HG02885 (cell line): ENCODE results near the gene DNAH8.

ENCODE experiments used
- ATAC-seq: cut with Tn5 transposase; IDR thresholded peaks from one replicate; pipeline ENCODE4 v1.9.1; 2021; ENCODE audit warnings: mild to moderate bottlenecking; ENCODE audit not compliant: unreplicated experiment, poor library complexity

Gene DNAH8

DNA sequence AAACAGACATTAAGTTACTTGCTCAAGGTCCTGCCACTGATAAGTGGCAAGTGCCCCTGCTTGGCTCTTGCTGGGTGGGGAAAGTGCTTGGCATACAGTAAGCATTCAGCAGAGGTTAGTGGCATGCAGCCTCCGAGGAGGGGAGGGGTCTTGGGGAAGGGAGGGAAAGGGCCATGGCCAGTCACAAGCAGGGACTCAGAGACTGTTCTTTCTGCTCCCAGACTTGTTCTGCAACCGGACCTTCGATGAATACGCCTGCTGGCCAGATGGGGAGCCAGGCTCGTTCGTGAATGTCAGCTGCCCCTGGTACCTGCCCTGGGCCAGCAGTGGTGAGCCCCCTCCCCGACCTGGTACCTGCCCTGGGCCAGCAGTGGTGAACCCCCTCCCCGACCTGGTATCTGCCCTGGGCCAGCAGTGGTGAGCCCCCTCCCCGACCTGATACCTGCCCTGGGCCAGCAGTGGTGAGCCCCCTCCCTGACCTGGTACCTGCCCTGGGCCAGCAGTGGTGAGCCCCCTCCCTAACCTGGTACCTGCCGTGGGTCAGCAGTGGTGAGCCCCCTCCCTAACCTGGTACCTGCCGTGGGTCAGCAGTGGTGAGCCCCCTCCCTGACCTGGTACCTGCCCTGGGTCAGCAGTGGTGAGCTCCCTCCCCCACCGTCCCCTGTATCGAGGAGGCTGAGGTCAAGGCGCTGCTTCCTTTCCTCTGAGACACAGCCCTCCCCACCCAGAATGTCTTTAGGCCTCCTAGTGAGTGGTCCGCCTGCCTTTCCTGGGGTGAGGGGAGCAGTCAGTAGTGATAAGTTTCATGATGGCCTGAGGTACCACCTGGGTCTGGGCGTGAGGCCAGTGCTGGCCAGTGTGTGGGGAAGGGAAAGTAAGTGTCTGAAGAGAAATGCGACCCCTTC, 342.4 kb downstream of the DNAH8 start:
- ATAC-seq = no peak

DNA sequence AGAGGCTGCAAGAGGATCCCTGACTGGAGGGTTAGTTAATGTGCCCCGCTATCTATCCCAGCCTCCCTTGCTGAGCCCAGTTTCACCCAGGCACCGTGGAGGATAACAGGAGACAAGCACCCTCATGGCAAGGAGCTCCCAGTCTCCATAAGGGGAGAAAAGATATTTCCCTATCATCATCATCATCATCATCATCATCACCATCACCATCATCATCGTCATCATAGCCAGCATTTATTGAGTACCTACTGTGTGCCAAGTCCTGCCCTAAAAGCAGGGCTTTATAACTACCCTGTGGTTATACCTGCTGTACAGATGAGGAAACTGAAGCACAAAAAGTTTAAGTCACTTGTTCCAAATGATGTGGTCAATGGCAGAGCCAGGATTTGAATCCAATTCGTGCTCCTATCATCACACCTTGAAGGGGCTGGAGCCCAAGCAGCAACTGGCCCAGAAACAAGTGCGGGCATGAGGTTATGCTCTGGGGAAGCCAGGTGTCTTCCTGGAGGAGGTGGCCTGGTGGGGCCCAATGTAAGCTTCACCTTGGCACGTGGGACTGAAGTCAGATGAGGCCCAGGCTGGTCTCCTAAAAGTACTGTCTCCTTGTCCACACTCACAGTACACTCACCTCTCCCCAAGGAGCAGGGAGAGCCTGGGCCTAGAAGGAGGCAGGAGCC, 343.5 kb downstream of the DNAH8 start:
- no peak for ATAC-seq

DNA sequence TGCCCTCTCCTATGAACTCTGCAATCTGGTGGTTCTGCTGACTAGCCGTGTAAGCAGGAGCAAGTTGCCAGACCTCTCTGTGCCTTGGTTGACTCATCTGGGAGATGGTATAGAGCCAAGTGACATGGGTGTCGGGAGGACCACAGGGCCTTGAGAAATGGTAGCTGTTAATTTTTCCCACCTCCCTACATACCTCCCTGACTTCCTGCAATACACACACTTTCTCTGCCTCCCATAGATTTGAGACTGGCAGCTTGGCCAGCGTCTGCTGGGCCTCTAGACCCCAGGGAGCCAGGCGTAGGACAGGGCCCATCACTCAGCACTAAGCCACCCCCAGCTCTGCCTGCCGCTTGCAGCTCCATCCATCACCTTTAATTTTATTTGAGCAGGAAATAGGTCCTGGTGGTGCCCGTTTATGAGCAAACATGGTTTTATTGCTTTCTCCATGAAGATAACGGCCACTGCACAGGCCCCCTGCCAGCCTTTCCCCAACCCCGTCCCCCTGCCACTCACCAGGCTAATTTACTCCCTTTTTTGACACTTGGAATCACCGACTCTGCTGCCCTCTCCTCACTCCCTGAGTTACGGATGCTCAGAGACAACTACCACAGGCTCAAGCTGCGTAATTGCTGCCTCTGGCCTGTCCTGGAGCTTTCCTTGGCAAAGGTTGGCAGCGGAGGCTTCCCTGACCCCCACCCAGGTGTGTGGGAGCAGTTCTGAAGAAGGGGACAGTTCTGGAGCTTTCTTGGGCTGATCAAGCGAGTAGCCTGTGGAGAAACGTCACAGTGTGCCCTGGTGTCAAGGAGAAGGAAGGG, 344.6 kb downstream of the DNAH8 start:
- no peak for ATAC-seq

DNA sequence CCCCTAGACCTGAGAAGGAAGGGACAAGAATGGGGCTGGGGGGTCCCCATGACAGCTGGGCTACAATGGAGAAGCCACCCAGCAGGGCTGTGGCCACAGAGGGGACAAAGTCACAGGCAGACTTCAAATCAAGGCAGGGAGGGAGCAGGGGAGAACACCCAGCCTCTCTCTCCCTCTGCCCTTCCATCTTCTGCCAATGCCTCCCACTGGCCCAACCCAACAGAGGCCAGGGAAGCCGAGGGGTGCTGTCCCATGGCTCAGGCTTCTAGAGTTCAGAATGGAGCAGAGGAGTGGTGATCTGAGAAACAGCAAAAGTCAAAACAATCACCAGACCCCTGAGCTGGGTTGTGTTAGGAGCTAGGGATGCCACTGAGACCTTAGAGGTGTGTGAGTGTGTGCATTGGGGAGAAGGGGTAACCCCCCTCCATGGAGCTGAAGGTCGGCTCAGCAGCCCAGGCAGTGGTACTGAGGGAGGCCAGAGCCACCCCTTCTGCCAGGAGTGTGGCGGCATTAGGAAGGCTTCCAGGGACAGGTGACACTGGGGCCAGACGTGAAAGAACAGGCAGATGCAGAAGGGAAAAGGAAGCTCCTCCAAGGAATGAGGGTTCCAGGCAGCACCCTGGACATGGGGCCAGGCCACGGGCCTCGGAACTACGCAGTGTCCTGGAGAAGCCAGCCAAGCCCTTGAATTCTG, 345.5 kb downstream of the DNAH8 start:
- no peak for ATAC-seq

DNA sequence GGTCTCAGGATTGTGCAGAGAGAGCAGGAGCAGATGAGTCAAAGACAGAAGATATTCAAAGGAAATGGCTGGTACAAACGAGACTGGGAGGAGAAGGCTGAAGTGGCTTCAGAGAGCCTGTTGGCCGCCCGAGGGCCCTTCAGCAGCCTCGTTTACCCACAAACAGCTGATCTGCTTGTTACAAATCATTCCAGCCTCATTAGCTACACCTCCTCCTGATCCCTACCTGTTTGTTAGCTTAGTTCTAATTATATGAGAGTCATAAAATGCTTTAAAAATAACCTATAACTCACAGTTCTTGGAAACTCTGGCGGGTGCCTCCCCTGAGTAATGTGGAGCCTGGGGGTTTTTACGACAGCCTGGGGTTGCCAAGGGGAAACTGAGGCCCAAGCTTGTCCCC, 346.1 kb downstream of the DNAH8 start:
- ATAC-seq = no peak

DNA sequence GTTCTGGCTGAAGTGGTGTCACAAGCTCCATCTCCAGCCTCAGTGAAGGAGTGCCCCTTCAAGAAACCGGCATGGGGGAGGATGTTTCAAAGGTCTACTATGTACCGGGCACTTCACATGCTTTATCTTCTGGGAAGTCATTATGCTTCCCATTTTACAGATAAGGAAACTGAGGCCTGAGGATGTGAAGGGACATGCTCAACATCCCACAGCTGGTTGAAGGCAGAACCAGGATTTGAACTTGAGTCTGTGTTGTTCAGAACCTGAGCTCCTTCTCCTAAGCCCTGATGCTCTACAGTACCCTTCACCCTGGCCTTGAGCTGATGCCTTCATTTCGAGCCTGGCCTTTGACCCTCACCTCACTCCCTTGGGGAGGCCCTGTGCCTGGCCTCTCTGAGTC, 346.5 kb downstream of the DNAH8 start:
- no peak for ATAC-seq

DNA sequence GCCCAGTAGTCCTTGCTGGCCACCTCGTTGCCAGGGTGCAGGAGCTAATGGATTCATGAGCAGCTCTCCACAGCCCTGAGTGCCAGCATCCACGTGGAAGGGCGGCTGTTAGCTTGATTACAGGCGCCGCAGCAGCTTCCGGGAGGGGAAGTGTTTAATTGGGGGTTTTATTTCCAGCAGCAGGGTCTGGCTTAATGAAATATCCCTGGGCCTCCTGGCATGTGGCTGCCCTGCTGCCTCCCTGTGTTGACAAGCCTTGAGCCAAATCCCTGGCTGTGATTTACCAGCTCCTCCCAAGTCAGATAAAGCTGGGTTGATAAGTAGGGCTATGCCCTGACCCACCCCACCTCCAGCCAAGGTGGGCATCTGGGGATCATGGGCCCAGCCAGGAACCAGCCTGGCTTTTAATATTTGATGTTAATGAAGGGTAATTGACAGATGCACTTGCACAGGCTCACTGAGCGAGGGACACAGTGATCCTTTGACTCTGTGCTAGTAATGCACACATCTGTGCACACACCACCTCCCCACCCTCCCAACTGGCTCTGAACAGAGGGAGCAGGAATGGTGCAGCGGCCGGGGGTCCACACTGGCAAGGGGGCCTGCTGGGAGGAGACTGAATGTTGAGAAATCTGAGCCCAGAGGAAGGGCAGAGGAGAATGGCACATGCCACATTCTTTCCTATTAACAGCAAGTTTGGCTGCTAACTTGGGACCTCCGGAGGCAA, 347.1 kb downstream of the DNAH8 start:
- no peak for ATAC-seq

DNA sequence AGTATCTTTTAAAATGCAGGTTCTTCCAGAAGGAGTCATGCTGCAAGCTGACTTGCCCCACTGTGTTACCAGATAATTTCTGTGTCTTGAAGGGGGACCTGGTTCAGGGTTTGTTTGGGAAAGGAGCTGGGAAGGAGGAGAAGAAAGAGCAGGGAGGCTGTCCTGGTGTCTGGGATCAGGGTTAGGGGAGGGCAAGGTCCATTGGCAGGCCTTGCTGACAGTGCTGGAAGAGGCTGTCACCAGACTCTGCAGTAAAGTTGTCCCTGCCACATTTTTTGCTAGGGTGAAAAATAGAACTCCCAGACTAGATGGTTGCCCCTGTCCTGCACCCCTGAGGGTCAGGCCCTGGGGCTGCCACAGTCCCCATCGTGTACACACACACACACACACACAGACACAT, 348.4 kb downstream of the DNAH8 start:
- no peak for ATAC-seq

DNA sequence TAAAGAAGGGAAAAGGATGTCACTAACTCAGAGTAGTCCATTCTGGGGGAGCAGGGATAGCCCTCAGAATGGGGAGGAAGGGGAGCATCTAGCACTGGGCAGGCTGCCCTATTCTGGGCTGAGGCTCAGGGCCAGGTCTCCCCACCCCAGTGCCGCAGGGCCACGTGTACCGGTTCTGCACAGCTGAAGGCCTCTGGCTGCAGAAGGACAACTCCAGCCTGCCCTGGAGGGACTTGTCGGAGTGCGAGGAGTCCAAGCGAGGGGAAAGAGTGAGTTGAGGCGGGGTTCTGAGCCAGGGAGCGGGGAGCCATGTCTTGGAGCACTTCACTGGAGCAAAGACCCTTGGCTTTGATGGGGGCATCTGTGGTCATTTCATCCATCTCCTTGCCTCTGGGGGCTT, 350.4 kb downstream of the DNAH8 start:
- ATAC-seq = no peak

DNA sequence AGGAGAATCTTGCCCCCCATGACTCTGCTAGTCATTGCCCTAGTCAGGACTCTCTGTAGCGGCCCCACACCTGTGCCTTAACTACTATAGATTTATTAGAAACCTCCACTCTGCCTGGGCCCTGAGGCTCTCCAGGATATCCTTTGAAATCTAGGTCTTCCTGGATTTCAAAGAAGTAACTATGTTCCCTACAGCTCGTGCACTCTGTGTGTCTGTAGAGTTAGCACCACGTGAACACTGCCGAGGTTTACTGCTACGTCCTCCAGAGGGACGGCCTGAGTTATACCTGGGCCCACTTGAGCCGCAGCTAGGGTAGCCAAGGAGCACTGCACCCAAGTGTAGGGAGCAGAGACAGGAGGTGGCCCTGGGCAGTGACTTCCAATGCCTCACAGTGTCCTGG, 353.3 kb downstream of the DNAH8 start:
- no peak for ATAC-seq

DNA sequence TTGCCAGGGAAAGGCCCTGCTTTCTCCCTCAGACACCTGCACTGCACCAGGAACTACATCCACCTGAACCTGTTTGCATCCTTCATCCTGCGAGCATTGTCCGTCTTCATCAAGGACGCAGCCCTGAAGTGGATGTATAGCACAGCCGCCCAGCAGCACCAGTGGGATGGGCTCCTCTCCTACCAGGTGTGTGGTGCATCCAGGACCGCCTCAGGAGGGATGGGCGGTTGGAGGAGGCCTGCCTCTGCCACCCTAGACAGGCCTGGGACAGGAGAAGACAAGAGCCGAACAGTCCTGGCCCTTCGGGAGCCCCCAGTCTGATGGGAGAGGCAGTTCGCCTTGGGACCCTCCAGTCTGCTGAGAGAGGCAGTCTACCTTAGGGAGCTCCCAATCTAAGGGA, 357.7 kb downstream of the DNAH8 start:
- ATAC-seq = no peak

DNA sequence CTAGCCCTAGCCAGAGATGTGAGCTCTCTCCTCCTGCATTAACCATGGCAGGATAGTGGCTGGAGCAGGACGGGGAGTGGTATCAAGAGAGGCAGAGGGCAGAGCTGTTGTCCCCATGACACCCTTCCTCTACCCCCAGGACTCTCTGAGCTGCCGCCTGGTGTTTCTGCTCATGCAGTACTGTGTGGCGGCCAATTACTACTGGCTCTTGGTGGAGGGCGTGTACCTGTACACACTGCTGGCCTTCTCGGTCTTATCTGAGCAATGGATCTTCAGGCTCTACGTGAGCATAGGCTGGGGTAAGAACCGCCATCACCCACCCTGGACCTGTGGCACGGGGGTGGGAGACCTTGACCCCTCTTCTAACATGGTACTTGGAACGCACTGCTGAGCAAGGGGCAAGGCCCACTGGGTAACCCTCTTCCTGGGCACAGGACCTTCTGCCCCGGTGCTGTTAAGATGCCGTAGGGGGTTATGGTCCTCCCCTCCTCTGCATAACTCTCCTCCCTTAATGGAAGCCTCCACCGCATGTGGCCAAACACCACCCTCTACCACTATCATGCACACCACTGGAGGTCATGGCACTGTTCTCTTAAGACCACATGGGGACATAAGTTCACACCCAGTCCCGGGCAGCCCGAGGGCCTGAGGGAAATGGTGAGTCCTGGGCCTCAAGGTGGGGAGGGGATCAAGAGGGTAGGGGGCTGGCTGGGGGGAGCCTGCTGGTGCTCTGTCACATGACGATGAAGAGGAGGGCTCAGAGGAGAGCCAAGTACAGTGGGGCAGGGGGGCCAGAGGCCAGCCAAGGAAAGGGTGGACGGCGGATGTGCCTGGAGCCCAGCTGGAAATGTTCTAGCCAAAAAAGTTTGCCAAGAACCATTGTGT, 358.6 kb downstream of the DNAH8 start:
- ATAC-seq = no peak

DNA sequence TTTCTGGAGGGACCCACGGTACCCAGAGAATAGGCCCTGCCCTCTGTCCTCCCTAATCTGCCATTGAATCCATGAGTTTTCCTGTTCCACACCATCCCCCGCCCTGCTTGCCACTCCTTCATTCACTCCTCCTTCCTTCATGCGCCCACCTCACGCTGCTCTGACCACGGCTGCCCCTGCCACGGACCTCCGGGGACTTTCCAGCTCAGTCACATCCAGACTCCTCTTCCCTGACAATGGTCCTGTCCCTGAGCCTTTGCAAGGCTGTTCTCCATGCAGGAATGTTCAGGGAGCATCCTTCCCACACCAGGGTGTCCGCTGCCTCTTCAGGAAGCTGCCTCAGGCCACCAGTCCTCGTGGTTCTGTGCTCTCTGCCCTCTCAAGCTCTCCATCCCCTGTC, 359.4 kb downstream of the DNAH8 start:
- ATAC-seq = no peak

DNA sequence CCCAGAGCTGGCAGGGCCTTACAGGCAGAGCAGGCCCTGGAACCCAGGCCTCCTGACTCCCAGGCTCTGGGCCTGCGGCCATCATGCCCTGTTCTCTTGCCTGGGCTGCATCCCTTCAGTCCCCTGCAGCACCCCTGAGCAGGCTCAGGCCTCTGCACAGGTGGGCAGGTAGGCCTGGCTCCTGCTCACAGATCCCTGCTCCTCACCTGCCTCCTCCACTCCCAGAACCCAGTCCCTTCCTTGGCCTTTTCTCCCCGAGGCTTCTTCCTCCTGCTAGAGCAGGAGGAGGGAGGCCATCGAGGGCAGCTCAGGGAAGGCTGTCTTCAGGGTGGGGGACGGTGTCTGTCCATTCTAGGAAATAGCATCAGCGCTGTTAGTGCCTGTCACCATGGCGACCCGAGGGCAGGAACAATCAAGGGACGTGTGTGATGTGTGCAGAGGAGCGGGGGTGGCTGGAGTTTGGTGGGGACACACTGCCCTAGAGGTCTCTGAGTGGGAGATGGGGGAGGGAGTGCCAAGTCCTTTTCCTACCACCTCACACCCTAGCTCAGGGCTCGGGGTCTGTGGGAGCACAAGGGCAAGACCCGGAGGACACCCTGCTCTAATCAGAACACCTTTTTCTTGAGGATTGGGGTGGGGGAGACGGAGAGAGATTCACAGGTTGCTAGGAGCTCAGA, 360.0 kb downstream of the DNAH8 start:
- no peak for ATAC-seq

DNA sequence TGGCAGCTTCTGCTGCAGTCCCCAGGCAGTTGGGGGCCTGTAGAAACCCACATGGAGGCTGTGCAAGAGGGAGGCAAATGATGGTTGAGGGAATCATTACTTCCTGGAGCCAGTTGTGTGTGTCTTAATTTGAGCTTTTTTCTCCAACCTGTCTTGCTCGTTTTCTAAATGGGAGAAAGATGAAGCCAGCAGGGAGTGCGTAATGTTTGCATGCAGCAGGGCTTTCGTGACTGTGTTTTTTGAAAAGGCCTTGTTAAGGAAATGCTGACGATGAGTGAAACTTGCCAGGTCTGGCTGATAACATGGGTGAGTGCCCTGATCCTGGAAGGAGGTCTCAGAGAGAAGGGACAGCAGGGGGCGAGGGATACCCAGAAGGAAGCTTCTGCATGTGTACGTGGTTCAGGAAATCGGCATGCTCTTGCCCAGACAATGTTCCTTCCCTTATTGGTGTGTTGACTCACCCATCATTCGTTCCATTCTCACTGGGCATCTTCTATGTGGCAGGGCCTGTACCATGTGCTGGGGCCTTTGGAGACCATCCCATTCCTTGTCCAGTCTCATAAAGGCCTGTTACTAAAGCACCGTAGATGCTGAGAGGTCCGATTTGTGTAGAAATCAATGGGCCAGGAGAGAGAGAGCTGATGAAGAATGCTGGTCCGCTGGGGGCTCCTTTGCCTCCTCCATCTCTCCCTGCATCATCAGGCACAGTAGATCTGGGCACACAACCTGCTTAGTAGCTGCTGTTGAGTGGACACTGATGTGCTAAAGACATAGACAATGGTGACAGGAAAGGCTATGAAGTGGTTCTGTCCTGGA, 360.9 kb downstream of the DNAH8 start:
- no peak for ATAC-seq

DNA sequence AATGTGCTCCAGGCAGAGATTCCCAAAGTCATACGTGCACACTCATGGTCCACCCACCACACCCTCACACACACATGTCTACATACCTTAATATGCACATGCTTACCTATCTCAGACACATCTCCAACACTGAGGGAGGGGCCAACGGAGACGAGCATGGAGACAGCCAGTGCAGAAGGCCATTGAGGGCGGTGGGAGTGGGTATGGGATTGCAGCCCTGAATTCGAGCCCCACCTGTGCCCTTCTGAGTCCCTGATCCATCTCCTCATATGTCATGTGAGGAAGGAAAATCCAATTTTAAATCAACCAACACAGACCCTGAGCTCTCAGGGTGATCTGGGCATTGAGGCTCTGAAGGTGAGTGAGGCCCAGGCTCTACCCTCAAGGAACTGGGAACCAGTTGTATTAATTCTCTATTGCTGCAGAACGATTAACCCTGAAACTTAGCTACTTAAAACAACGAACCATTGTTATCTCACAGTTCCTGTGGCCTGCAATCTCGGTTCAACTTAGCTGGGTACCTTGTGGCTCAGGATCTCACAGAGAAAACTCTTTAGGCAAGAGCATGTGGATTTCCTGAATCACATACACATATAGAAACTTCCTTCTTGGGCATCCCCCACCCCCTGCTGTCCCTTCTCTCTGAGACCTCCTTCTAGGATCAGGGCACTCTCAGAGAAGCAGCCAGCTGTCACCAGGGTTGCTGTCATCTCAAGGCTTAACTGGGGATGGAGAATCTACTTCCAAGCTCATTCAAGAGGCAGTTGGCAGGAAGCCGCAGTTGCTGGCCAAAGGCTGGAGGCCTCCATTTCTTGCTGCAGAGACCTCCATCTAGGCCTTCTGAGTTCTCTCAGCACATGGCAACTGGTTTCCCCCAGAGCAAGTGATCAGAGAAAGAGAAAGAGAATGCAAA, 361.8 kb downstream of the DNAH8 start:
- ATAC-seq = no peak
